ENCODE results near the gene MORN3. TPM values are rescaled to one million over a fixed set of nuclear protein-coding genes. Genes with fewer than 3 reads are reported as not detected.
"Not testable (repeated sequence)": the region's sequence is repeated elsewhere in the genome, so short reads cannot be mapped to it uniquely, and the experiment has no call there.

MORN3 gene
- total and polyA plus RNA-seq, 5 donors from 2014 or later = 2.3 to 7.3 (median 5.6) TPM

GRCh38 chr12:121679661-121680197, 10.3 kb upstream of the MORN3 start:
- H3K27me3 ChIP-seq (ENCODE audit: control insufficient read depth, insufficient read depth, low read length); H3K27ac ChIP-seq (ENCODE audit: insufficient read depth, low read length, poor library complexity, severe bottlenecking); H3K4me3 ChIP-seq (ENCODE audit: low read depth, low read length); H3K4me1 ChIP-seq (ENCODE audit: control insufficient read depth, insufficient read depth, low read length, poor library complexity, severe bottlenecking); H3K9me3 Mint-ChIP-seq; H3K4me1 Mint-ChIP-seq; DNase-seq; ATAC-seq (ENCODE audit: low read depth in 2 of 2); H3K9me3 ChIP-seq (ENCODE audit: control insufficient read depth in 2 of 2, low read length in 2 of 2); H3K4me3 Mint-ChIP-seq; H3K27me3 Mint-ChIP-seq; H3K36me3 ChIP-seq (ENCODE audit: control insufficient read depth, insufficient read depth, low read length); H3K27ac Mint-ChIP-seq; H3K36me3 Mint-ChIP-seq: not testable (repeated sequence)

- peak overlapping the region in 1 of 4 donors; percentile 12 for H3K4me3 Mint-ChIP-seq
Observed at GRCh38 chr12:121678716-121679300, 9.4 kb upstream of the MORN3 start.

GRCh38 chr12:121678305-121678704, 8.9 kb upstream of the MORN3 start:
- H3K36me3 Mint-ChIP-seq = no peaks in the 10 kb centered on the region
- no peak for ATAC-seq (ENCODE audit: low read depth in 2 of 2)
- H3K4me3 Mint-ChIP-seq = peak overlapping the region in 2 of 4 donors; percentile 12 to 54
- no peak overlapping the region for H3K27ac ChIP-seq (ENCODE audit: insufficient read depth, low read length, poor library complexity, severe bottlenecking)
- no peaks in the 10 kb centered on the region for H3K27me3 ChIP-seq (ENCODE audit: control insufficient read depth, insufficient read depth, low read length)
- H3K9me3 ChIP-seq (ENCODE audit: control insufficient read depth in 2 of 2, low read length in 2 of 2) = no peaks in the 10 kb centered on the region
- H3K27ac Mint-ChIP-seq = no peak overlapping the region
- peaks cover 6 to 11% (median 9%) of the 10 kb centered on the region in 4 donors for H3K4me1 Mint-ChIP-seq
- H3K4me1 ChIP-seq (ENCODE audit: control insufficient read depth, insufficient read depth, low read length, poor library complexity, severe bottlenecking) = peaks cover 5% of the 10 kb centered on the region
- DNase-seq = no peak
- H3K36me3 ChIP-seq (ENCODE audit: control insufficient read depth, insufficient read depth, low read length) = no peaks in the 10 kb centered on the region
- no peaks in the 10 kb centered on the region for H3K9me3 Mint-ChIP-seq
- H3K4me3 ChIP-seq (ENCODE audit: low read depth, low read length) = no peak overlapping the region
- peaks cover 6% of the 10 kb centered on the region for H3K27me3 Mint-ChIP-seq

More at GRCh38 chr12:121678716-121679300, 9.4 kb upstream of the MORN3 start:
- H3K27ac Mint-ChIP-seq = peak overlapping the region in 1 of 3 donors; percentile 82
- Histone ChIP-seq H3K27ac (ENCODE audit: insufficient read depth, low read length, poor library complexity, severe bottlenecking) (no peak overlapping the region), H3K27me3 (ENCODE audit: control insufficient read depth, insufficient read depth, low read length) (no peaks in the 10 kb centered on the region), H3K4me1 (ENCODE audit: control insufficient read depth, insufficient read depth, low read length, poor library complexity, severe bottlenecking) (peaks cover 5% of the 10 kb centered on the region), H3K36me3 (ENCODE audit: control insufficient read depth, insufficient read depth, low read length) (no peaks in the 10 kb centered on the region), H3K9me3 (ENCODE audit: control insufficient read depth in 2 of 2, low read length in 2 of 2) (no peaks in the 10 kb centered on the region), H3K4me3 (ENCODE audit: low read depth, low read length) (no peak overlapping the region)
- H3K4me1 Mint-ChIP-seq = peaks cover 2 to 6% (median 5%) of the 10 kb centered on the region in 4 donors
- no peaks in the 10 kb centered on the region for H3K9me3 Mint-ChIP-seq
- peaks cover 6% of the 10 kb centered on the region for H3K27me3 Mint-ChIP-seq
- DNase-seq = no peak
- no peaks in the 10 kb centered on the region for H3K36me3 Mint-ChIP-seq
- no peak for ATAC-seq (ENCODE audit: low read depth in 2 of 2)

GRCh38 chr12:121676190-121676589, 6.7 kb upstream of the MORN3 start:
- peaks cover 7% of the 10 kb centered on the region for H3K27me3 Mint-ChIP-seq
- H3K27ac Mint-ChIP-seq = peak overlapping the region in 1 of 3 donors; percentile 48
- DNase-seq = no peak
- no peak overlapping the region for H3K4me3 Mint-ChIP-seq
- no peak for ATAC-seq (ENCODE audit: low read depth in 2 of 2)
- Histone ChIP-seq H3K36me3 (ENCODE audit: control insufficient read depth, insufficient read depth, low read length) (no peaks in the 10 kb centered on the region), H3K27me3 (ENCODE audit: control insufficient read depth, insufficient read depth, low read length) (no peaks in the 10 kb centered on the region), H3K4me1 (ENCODE audit: control insufficient read depth, insufficient read depth, low read length, poor library complexity, severe bottlenecking) (peaks cover 20% of the 10 kb centered on the region), H3K27ac (ENCODE audit: insufficient read depth, low read length, poor library complexity, severe bottlenecking) (no peak overlapping the region), H3K4me3 (ENCODE audit: low read depth, low read length) (no peak overlapping the region), H3K9me3 (ENCODE audit: control insufficient read depth in 2 of 2, low read length in 2 of 2) (no peaks in the 10 kb centered on the region)
- H3K36me3 Mint-ChIP-seq = no peaks in the 10 kb centered on the region
- no peaks in the 10 kb centered on the region for H3K9me3 Mint-ChIP-seq
- peaks cover 4 to 24% (median 9%) of the 10 kb centered on the region in 4 donors for H3K4me1 Mint-ChIP-seq

GRCh38 chr12:121673013-121673511, 3.6 kb upstream of the MORN3 start:
- H3K4me1 ChIP-seq (ENCODE audit: control insufficient read depth, insufficient read depth, low read length, poor library complexity, severe bottlenecking) = peaks cover 33% of the 10 kb centered on the region
- no peaks in the 10 kb centered on the region for H3K9me3 ChIP-seq (ENCODE audit: control insufficient read depth in 2 of 2, low read length in 2 of 2)
- no peaks in the 10 kb centered on the region for H3K36me3 ChIP-seq (ENCODE audit: control insufficient read depth, insufficient read depth, low read length)
- Mint-ChIP-seq H3K27me3 (peaks cover 7% of the 10 kb centered on the region), H3K9me3 (no peaks in the 10 kb centered on the region), H3K4me1 (peaks cover 4 to 36% (median 12%) of the 10 kb centered on the region in 4 donors), H3K36me3 (no peaks in the 10 kb centered on the region), H3K4me3 (peak overlapping the region; percentile 34 to 97 (median 96)), H3K27ac (peak overlapping the region; percentile 99 to 100 (median 100))
- ATAC-seq (ENCODE audit: low read depth in 2 of 2) (no peak), DNase-seq (no peak)
- H3K27ac ChIP-seq (ENCODE audit: insufficient read depth, low read length, poor library complexity, severe bottlenecking) = peak overlapping the region; percentile 99
- H3K4me3 ChIP-seq (ENCODE audit: low read depth, low read length) = peak overlapping the region; percentile 44
- no peaks in the 10 kb centered on the region for H3K27me3 ChIP-seq (ENCODE audit: control insufficient read depth, insufficient read depth, low read length)

GRCh38 chr12:121668750-121669520, 519 bp downstream of the MORN3 start:
- peaks cover 49% of the 10 kb centered on the region for H3K4me1 ChIP-seq (ENCODE audit: control insufficient read depth, insufficient read depth, low read length, poor library complexity, severe bottlenecking)
- Mint-ChIP-seq H3K4me1 (peaks cover 8 to 62% (median 19%) of the 10 kb centered on the region in 4 donors), H3K9me3 (no peaks in the 10 kb centered on the region)

GRCh38 chr12:121666829-121667228, 2.6 kb downstream of the MORN3 start:
- H3K27me3 Mint-ChIP-seq; H3K27me3 ChIP-seq (ENCODE audit: control insufficient read depth, insufficient read depth, low read length); H3K9me3 ChIP-seq (ENCODE audit: control insufficient read depth in 2 of 2, low read length in 2 of 2); H3K9me3 Mint-ChIP-seq; H3K4me3 ChIP-seq (ENCODE audit: low read depth, low read length); H3K36me3 Mint-ChIP-seq; DNase-seq; H3K36me3 ChIP-seq (ENCODE audit: control insufficient read depth, insufficient read depth, low read length); H3K27ac ChIP-seq (ENCODE audit: insufficient read depth, low read length, poor library complexity, severe bottlenecking); ATAC-seq (ENCODE audit: low read depth in 2 of 2): not testable (repeated sequence)
- peaks cover 38% of the 10 kb centered on the region for H3K4me1 ChIP-seq (ENCODE audit: control insufficient read depth, insufficient read depth, low read length, poor library complexity, severe bottlenecking)
- peak overlapping the region in 2 of 3 donors; percentile 87 to 89 for H3K27ac Mint-ChIP-seq
- peak overlapping the region in 2 of 4 donors; percentile 23 to 80 for H3K4me3 Mint-ChIP-seq
- peaks cover 7 to 63% (median 16%) of the 10 kb centered on the region in 4 donors for H3K4me1 Mint-ChIP-seq

More at GRCh38 chr12:121668750-121669520, 519 bp downstream of the MORN3 start:
- no peak overlapping the region for H3K27ac ChIP-seq (ENCODE audit: insufficient read depth, low read length, poor library complexity, severe bottlenecking)
- ATAC-seq (ENCODE audit: low read depth in 2 of 2) (no peak), DNase-seq (peak; percentile 30 to 61 (median 50))
- Mint-ChIP-seq H3K36me3 (no peaks in the 10 kb centered on the region), H3K27me3 (peaks cover 7% of the 10 kb centered on the region), H3K27ac (peak overlapping the region in 2 of 3 donors; percentile 44 to 73), H3K4me3 (peak overlapping the region in 3 of 4 donors; percentile 56 to 83 (median 81))
- no peaks in the 10 kb centered on the region for H3K9me3 ChIP-seq (ENCODE audit: control insufficient read depth in 2 of 2, low read length in 2 of 2)
- H3K4me3 ChIP-seq (ENCODE audit: low read depth, low read length) = no peak overlapping the region
- no peaks in the 10 kb centered on the region for H3K36me3 ChIP-seq (ENCODE audit: control insufficient read depth, insufficient read depth, low read length)
- no peaks in the 10 kb centered on the region for H3K27me3 ChIP-seq (ENCODE audit: control insufficient read depth, insufficient read depth, low read length)

All from CD4-positive, CD25-positive, alpha-beta regulatory T cell (primary cell).